HCT116 (cell line): Measurements from ENCODE around the gene MAPK8. TPM values are rescaled to one million over a fixed set of nuclear protein-coding genes. Genes with fewer than 3 reads are reported as not detected.

Source experiments
- ATAC-seq: fragments of 200-7000 bp; cut with Tn5 transposase; 2 replicates; pipeline ENCODE4 v1.9.1; 2020; ENCODE audit warnings: mild to moderate bottlenecking, moderate library complexity
- BruUV-seq: library from RNA; stranded (reverse); fragments of 400-500 nt; replicated peaks from 2 replicates; lab custom pipeline; 2021; lab: Mats Ljungman, UMichigan
- CTCF ChIA-PET: fragments of 300-600 bp; sonication (Branson Sonifier 250); formaldehyde crosslinking; loops from one replicate; lab custom pipeline; 2021; ENCODE audit warnings: antibody characterized with exemption; lab: Charles Lee
- POLR2A ChIA-PET: fragments of 300-600, 350-600 bp; sonication (Branson Sonifier 250); formaldehyde crosslinking; loops from one replicate; lab custom pipeline; 2021; ENCODE audit warnings: antibody characterized with exemption; lab: Charles Lee
- RAD21 ChIA-PET, 2 experiments: fragments of 300-600 bp; sonication (Branson Sonifier 250); formaldehyde crosslinking; loops; one replicate each; lab custom pipeline; 2023; ENCODE audit warnings: low total read pairs in 2 of 2; ENCODE audit not compliant: uncharacterized antibody in 2 of 2, unreplicated experiment in 2 of 2, low non-redundant PET in 1 of 2; lab: Charles Lee
- DNase-seq: peaks from one replicate; pipeline ENCODE4 v3.0.0-alpha.2; 2010; ENCODE audit warnings: low read depth, low spot score
- H2AFZ ChIP-seq: fragments of 200-600 bp; shearing (Covaris generic), sonication (generic); 2 replicates; pipeline ENCODE4 v1.6.1; 2017; ENCODE audit warnings: low read depth, mixed run types, mixed read lengths, antibody characterized with exemption, low read length; ENCODE audit not compliant: poor library complexity, severe bottlenecking
- H3K27ac ChIP-seq: 2 replicates; pipeline ENCODE4 v1.5.1; 2012; ENCODE audit warnings: low read depth, low read length
- H3K27me3 ChIP-seq: fragments of 200-600 bp; sonication (generic); 2 replicates; pipeline ENCODE4 v1.6.1; 2016; ENCODE audit warnings: mixed run types, low read length, mixed read lengths; ENCODE audit not compliant: insufficient read depth
- H3K36me3 ChIP-seq, 2 experiments: fragments of 200-500 bp in 1 of 2; fragments of 200-600 bp in 1 of 2; sonication (Bioruptor generic) in 1 of 2; sonication (generic) in 1 of 2; 2 replicates each; pipeline versions ENCODE4 v1.5.1 to v1.6.1; 2014 to 2016; ENCODE audit warnings: low read length in 2 of 2, inconsistent platforms in 1 of 2, mixed read lengths in 1 of 2, mixed run types in 1 of 2; ENCODE audit not compliant: insufficient read depth in 2 of 2, control insufficient read depth in 1 of 2
- H3K4me1 ChIP-seq, 2 experiments: fragments of 200-600 bp in 1 of 2; sonication (generic) in 1 of 2; 2 replicates each; pipeline versions ENCODE4 v1.5.1 to v1.6.1; 2012 to 2017; ENCODE audit warnings: low read length in 2 of 2, inconsistent platforms in 1 of 2, mild to moderate bottlenecking in 1 of 2, mixed read lengths in 1 of 2, mixed run types in 1 of 2, moderate library complexity in 1 of 2; ENCODE audit not compliant: insufficient read depth in 2 of 2, control insufficient read depth in 1 of 2
- H3K4me2 ChIP-seq: fragments of 200-600 bp; sonication (generic); 2 replicates; pipeline ENCODE4 v1.6.1; 2017; ENCODE audit warnings: mixed run types, low read length, mixed read lengths
- H3K4me3 ChIP-seq, 2 experiments: fragments of 200-600 bp in 1 of 2; sonication (generic) in 1 of 2; replicated peaks in 1 of 2; 2 replicates each; pipeline ENCODE4 v1.5.1; 2011 to 2016; ENCODE audit warnings: low read length in 2 of 2, control low read depth in 1 of 2, low read depth in 1 of 2, mild to moderate bottlenecking in 1 of 2, mixed read lengths in 1 of 2, mixed run types in 1 of 2
- H3K79me2 ChIP-seq: fragments of 200-600 bp; sonication (generic); 2 replicates; pipeline ENCODE4 v1.6.1; 2017; ENCODE audit warnings: mild to moderate bottlenecking, mixed run types, low read length, moderate library complexity, mixed read lengths; ENCODE audit not compliant: insufficient read depth
- H3K9ac ChIP-seq: fragments of 200-600 bp; sonication (generic); 2 replicates; pipeline ENCODE4 v1.6.1; 2016; ENCODE audit warnings: low read length, mixed read lengths
- H3K9me2 ChIP-seq: fragments of 200-600 bp; sonication (generic), shearing (Covaris generic); 2 replicates; pipeline ENCODE4 v1.6.1; 2017; ENCODE audit warnings: mixed run types, mild to moderate bottlenecking, moderate library complexity; ENCODE audit not compliant: insufficient read depth
- H3K9me3 ChIP-seq, 2 experiments: fragments of 200-500 bp in 1 of 2; fragments of 200-600 bp in 1 of 2; sonication (Bioruptor generic) in 1 of 2; sonication (generic) in 1 of 2; 2 replicates each; pipeline ENCODE4 v1.6.1; 2014 to 2017; ENCODE audit warnings: low read length in 2 of 2, mixed read lengths in 2 of 2, inconsistent platforms in 1 of 2, low read depth in 1 of 2, mild to moderate bottlenecking in 1 of 2, mixed run types in 1 of 2, moderate library complexity in 1 of 2; ENCODE audit not compliant: control insufficient read depth in 1 of 2, insufficient read depth in 1 of 2
- H4K20me1 ChIP-seq: fragments of 200-600 bp; sonication (generic), shearing (Covaris generic); 2 replicates; pipeline ENCODE4 v1.6.1; 2017; ENCODE audit warnings: mixed run types, mild to moderate bottlenecking, moderate library complexity; ENCODE audit not compliant: insufficient read depth
- CBX3 ChIP-seq: IDR thresholded peaks from 2 replicates; pipeline ENCODE4 v1.6.1; 2012; ENCODE audit warnings: low read depth
- CEBPB ChIP-seq: IDR thresholded peaks from 2 replicates; pipeline ENCODE4 v1.6.1; 2012; ENCODE audit warnings: low read depth
- EGR1 ChIP-seq: IDR thresholded peaks from 2 replicates; pipeline ENCODE4 v1.6.1; 2012; ENCODE audit warnings: low read depth
- EZH2 ChIP-seq: fragments of 200-600 bp; sonication (generic); IDR thresholded peaks from 2 replicates; pipeline ENCODE4 v1.6.1; 2017; ENCODE audit warnings: antibody characterized with exemption, mixed run types
- POLR2AphosphoS5 ChIP-seq: IDR thresholded peaks from 2 replicates; pipeline ENCODE4 v1.6.1; 2011; ENCODE audit warnings: mild to moderate bottlenecking, low read depth, low read length, moderate library complexity
- REST ChIP-seq: IDR thresholded peaks from 2 replicates; pipeline ENCODE4 v1.6.1; 2012; ENCODE audit warnings: low read depth
- intact Hi-C: fragments of 100-400 bp; cut with micrococcal nuclease; formaldehyde crosslinking; loops from 2 replicates; pipeline ENCODE4 v1.10.0; 2022
- total RNA-seq: library from RNA; stranded (reverse); gene quantifications from one replicate; pipeline ENCODE4 v1.2.1, GENCODE V29; 2021; ENCODE audit not compliant: unreplicated experiment

The MAPK8 gene
- total RNA-seq, 1 experiment from 2014 or later = 71.0 TPM

DNA sequence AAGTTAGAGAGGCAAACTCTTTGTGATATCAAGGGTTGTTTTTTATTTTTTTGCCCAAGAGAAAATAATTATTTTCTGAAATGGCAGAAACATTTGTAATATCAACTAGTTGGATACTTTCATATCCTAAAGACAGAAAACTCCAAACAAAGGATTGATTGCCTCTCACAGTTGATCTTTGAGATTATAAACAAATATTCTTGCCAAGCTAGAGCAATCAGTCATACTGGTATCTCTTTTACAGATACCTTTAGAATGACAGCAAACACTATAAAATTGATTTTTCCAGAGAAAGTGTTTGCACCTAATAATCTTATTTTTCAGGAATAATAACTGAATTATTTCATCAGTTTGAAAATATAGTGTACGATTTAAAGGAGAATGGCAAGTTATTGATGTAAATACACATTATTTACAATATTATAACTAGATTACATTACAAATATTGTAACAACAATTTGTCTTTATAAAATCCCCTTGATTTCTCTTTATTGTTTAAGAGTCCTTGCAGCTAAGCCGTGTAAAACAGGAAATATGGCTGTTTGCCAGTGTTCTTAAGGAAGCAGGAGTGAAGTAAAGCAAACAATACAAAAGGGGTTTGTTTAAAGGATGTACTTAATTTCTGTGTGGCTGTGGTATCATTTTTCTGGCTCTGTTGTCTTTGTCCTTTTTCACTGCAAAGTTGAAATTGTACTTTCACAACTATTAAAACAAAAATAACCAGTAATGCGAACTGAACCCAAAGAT, 58.4 kb downstream of the MAPK8 start:
- H3K79me2 ChIP-seq = peaks cover 57% of the 10 kb centered on the region
- H4K20me1 ChIP-seq = no peaks in the 10 kb centered on the region
- no peaks in the 10 kb centered on the region for H3K36me3 ChIP-seq
- ChIA-PET RAD21 (interaction anchor here in 1 of 2 experiments (0.6 kb wide), 1 partner anchor 291 kb away, joined by 3 read pairs; no protein-coding TSS in a partner anchor), CTCF (interaction anchor here (1.4 to 4.7 kb wide), 5 partner anchors 11 to 292 kb away, joined by 4 to 49 read pairs (median 8); no protein-coding TSS in a partner anchor), POLR2A (no interaction called here)
- H3K4me1 ChIP-seq = peaks cover 0 to 2% of the 10 kb centered on the region in 2 experiments; a peak in 1 of 4 replicates
- no peak overlapping the region for H3K4me3 ChIP-seq
- H3K9ac ChIP-seq = no peak overlapping the region
- no peaks in the 10 kb centered on the region for H3K27me3 ChIP-seq
- H3K9me2 ChIP-seq = no peaks in the 10 kb centered on the region
- DNase-seq (no peak), ATAC-seq (no peak)
- no peak overlapping the region for H3K27ac ChIP-seq
- H3K9me3 ChIP-seq = no peaks in the 10 kb centered on the region
- intact Hi-C loops = loop anchor here (5.0 kb wide), 1 partner anchor 282 kb away; no protein-coding TSS in a partner anchor
- H3K4me2 ChIP-seq = no peak overlapping the region
- TF ChIP-seq REST (no peak), CEBPB (no peak), POLR2AphosphoS5 (no peak), EZH2 (no peak), EGR1 (no peak), CBX3 (no peak)
- H2AFZ ChIP-seq = no peak overlapping the region
- BruUV-seq = no TSS peak
